Sigmoid colon (tissue), 7 donors: ENCODE data around the gene GPX3. TPM values are rescaled to one million over a fixed set of nuclear protein-coding genes. Genes with fewer than 3 reads are reported as not detected.
A peak's percentile ranks its signal among the peaks of the same experiment; 100 is the strongest.

Source experiments
- DNase-seq: peaks from one replicate; pipeline ENCODE4 v3.0.0-alpha.2; 2019
- H3K27ac ChIP-seq, 4 donors: fragments of 200-600 bp; sonication (generic); one replicate each; pipeline ENCODE4 v1.5.1; 2016 to 2019; ENCODE audit warnings: mild to moderate bottlenecking in 1 of 4
- H3K27me3 ChIP-seq, 3 donors: fragments of 200-600 bp; sonication (generic); one replicate each; pipeline ENCODE4 v1.5.1; 2019; ENCODE audit warnings: mild to moderate bottlenecking in 1 of 3
- H3K36me3 ChIP-seq, 4 donors: fragments of 200-600 bp; sonication (generic); one replicate each; pipeline ENCODE4 v1.5.1; 2016 to 2019
- H3K4me1 ChIP-seq, 4 donors: fragments of 200-600 bp; sonication (generic); one replicate each; pipeline ENCODE4 v1.5.1; 2017 to 2019
- H3K4me3 ChIP-seq, 4 donors: fragments of 200-600 bp; sonication (generic); one replicate each; pipeline ENCODE4 v1.5.1; 2017 to 2019; ENCODE audit warnings: mild to moderate bottlenecking in 2 of 4, moderate library complexity in 1 of 4
- H3K9me3 ChIP-seq, 4 donors: fragments of 200-600 bp in 3 of 4; sonication (generic) in 3 of 4; one replicate each; pipeline versions ENCODE4 v1.5.1 to v1.6.1; 2013 to 2019
- EP300 ChIP-seq, 4 donors: sonication (generic); formaldehyde crosslinking; IDR thresholded peaks; one replicate each; pipeline ENCODE4 v1.6.1; 2017; ENCODE audit warnings: antibody characterized with exemption in 4 of 4
- POLR2A ChIP-seq, 2 donors: fragments of 450-650 bp; IDR thresholded peaks; one replicate each; pipeline ENCODE4 v1.6.1; 2016; ENCODE audit warnings: antibody characterized with exemption in 2 of 2, mild to moderate bottlenecking in 2 of 2, moderate library complexity in 2 of 2
- POLR2AphosphoS5 ChIP-seq, 4 donors: sonication (generic); formaldehyde crosslinking; IDR thresholded peaks; one replicate each; pipeline ENCODE4 v1.6.1; 2017; ENCODE audit warnings: antibody characterized with exemption in 4 of 4
- WGBS, 2 donors: extraction: QIAGEN DNeasy Blood & Tissue Kit; methylation state at CpG; one replicate each; pipeline ENCODE4 v1.1.7; 2013; 5-methylcytosine and 5-hydroxymethylcytosine counted together
- intact Hi-C: fragments of 100-400 bp; cut with DNase I; formaldehyde crosslinking; loops from one replicate; pipeline ENCODE4 v1.15.1; 2023
- polyA plus RNA-seq, 3 donors: library from polyadenylated mRNA; stranded (reverse); fragments of 200-250 nt; gene quantifications; one replicate each; pipeline ENCODE4 v1.2.3, GENCODE V29; 2013
- total RNA-seq, 4 donors: library from RNA; depleted of rRNA; stranded (reverse); fragments of >200 nt; gene quantifications; one replicate each; pipeline ENCODE4 v1.1.0, GENCODE V29; 2016
- TF ChIP-seq, protein P1 (sequence below), 4 experiments: fragments of 450-650 bp in 3 of 4; fragments of 200-600 bp in 1 of 4; IDR thresholded peaks; one replicate each; pipeline ENCODE4 v1.5.1; 2016 to 2019; ENCODE audit warnings: antibody characterized with exemption in 4 of 4, mild to moderate bottlenecking in 3 of 4, moderate library complexity in 2 of 4
- donor health status: healthy with polysubstance abuse.
- donor health status: Bipolar disorder and iron deficiency.
- donor health status: healthy.

Gene GPX3
- total and polyA plus RNA-seq, 7 donors, result 85.1 to 2,079 (median 805) TPM

DNA sequence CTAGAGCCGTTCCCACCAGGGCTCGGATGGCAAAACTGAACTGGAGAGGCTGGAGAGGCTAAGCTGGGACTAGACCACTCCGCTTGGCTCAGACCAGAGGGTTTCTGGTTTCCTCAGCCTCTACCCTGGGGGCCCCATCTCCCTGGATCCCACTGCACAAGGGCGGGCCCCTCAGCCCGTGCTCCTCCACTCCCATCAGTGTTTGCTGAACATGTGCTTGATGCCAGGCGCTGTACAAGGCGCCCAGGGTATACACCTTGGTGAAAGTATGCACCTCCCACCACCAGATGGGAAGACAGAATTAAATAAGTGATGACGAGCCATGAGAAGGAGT is 18.0 kb downstream of the GPX3 start:
- intact Hi-C loops, result no loop called here
- TF ChIP-seq POLR2A (IDR thresholded peaks at IDR 0.05), result no peak
- TF ChIP-seq POLR2AphosphoS5 (IDR thresholded peaks at IDR 0.05), result no peak
- TF ChIP-seq, protein P1, sequence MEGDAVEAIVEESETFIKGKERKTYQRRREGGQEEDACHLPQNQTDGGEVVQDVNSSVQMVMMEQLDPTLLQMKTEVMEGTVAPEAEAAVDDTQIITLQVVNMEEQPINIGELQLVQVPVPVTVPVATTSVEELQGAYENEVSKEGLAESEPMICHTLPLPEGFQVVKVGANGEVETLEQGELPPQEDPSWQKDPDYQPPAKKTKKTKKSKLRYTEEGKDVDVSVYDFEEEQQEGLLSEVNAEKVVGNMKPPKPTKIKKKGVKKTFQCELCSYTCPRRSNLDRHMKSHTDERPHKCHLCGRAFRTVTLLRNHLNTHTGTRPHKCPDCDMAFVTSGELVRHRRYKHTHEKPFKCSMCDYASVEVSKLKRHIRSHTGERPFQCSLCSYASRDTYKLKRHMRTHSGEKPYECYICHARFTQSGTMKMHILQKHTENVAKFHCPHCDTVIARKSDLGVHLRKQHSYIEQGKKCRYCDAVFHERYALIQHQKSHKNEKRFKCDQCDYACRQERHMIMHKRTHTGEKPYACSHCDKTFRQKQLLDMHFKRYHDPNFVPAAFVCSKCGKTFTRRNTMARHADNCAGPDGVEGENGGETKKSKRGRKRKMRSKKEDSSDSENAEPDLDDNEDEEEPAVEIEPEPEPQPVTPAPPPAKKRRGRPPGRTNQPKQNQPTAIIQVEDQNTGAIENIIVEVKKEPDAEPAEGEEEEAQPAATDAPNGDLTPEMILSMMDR (IDR thresholded peaks at IDR 0.05), result no peak
- no peak for TF ChIP-seq EP300 (IDR thresholded peaks at IDR 0.05)
- H3K27me3 ChIP-seq, result no peaks in the 10 kb centered on the region
- 83 to 89% methylated on average over 8 of the region's 8 CpGs for WGBS, 2 donors
- H3K4me1 ChIP-seq, result peaks cover 0 to 28% (median 22%) of the 10 kb centered on the region in 4 donors
- no peaks in the 10 kb centered on the region for H3K9me3 ChIP-seq
- H3K27ac ChIP-seq, result peak overlapping the region; percentile 60 to 79 (median 72)
- DNase-seq, result no peak
- peaks cover 34 to 88% (median 56%) of the 10 kb centered on the region in 4 donors for H3K36me3 ChIP-seq
- H3K4me3 ChIP-seq, result no peak overlapping the region

DNA sequence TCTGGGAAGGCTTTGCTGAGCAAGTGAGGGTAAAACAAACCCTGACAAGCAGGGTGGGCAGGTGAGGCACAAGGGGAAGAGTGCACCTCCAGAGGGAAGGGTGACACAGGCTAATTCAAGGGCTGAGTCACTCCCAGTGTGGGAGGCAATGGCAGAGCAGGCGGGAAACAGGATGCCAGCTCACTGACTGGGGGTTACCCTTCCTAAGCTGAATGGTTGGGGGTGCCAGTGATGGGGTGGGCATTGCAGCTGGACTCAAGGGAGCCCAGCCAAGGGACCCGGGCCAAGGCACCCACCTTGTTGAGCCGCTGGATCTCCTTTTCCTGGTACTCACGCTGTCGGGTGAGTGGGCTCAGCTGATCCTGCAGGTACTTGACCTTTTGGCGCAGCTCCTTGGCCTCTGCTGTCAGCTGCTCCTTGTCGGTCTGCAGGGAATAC is 18.4 kb downstream of the GPX3 start:
- H3K4me3 ChIP-seq, result no peak overlapping the region
- TF ChIP-seq, protein P1 (IDR thresholded peaks at IDR 0.05), result no peak
- TF ChIP-seq POLR2A (IDR thresholded peaks at IDR 0.05) (no peak), EP300 (IDR thresholded peaks at IDR 0.05) (no peak), POLR2AphosphoS5 (IDR thresholded peaks at IDR 0.05) (no peak)
- H3K4me1 ChIP-seq, result peaks cover 0 to 28% (median 22%) of the 10 kb centered on the region in 4 donors
- 86 to 89% methylated on average over 7 of the region's 7 CpGs for WGBS, 2 donors
- H3K27ac ChIP-seq, result peak overlapping the region; percentile 60 to 79 (median 72)
- no peaks in the 10 kb centered on the region for H3K9me3 ChIP-seq
- peaks cover 32 to 88% (median 52%) of the 10 kb centered on the region in 4 donors for H3K36me3 ChIP-seq
- intact Hi-C loops, result no loop called here
- DNase-seq, result no peak
- H3K27me3 ChIP-seq, result no peaks in the 10 kb centered on the region

DNA sequence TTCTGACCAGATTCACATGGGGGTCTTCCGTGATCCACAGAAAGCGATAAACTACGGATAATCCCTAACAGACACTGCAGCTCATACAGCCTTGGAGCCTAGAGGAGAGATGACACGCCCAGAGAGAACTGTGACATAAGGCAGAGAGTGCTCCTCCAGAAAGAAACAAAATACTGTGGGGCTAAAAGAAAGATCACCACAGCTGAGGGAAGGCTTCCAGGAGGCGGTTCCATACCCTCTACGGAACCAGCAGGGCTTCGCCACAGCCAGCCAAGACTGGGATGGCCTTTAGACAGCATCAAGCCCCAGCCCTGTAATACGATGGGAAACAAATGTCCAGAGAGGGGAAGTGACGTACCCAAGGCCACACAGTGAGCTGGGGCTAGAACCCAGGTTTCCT is 19.3 kb downstream of the GPX3 start:
- intact Hi-C loops, result no loop called here
- peak overlapping the region in 3 of 4 donors; percentile 68 to 79 (median 77) for H3K27ac ChIP-seq
- TF ChIP-seq POLR2A (IDR thresholded peaks at IDR 0.05), result no peak
- no peak for TF ChIP-seq POLR2AphosphoS5 (IDR thresholded peaks at IDR 0.05)
- TF ChIP-seq, protein P1 (IDR thresholded peaks at IDR 0.05), result no peak
- no peak for TF ChIP-seq EP300 (IDR thresholded peaks at IDR 0.05)
- peaks cover 0 to 28% (median 22%) of the 10 kb centered on the region in 4 donors for H3K4me1 ChIP-seq
- H3K27me3 ChIP-seq, result no peaks in the 10 kb centered on the region
- no peak for DNase-seq
- no peak overlapping the region for H3K4me3 ChIP-seq
- 89 to 93% methylated on average over 9 of the region's 9 CpGs for WGBS, 2 donors
- H3K9me3 ChIP-seq, result no peaks in the 10 kb centered on the region
- H3K36me3 ChIP-seq, result peaks cover 31 to 88% (median 44%) of the 10 kb centered on the region in 4 donors

DNA sequence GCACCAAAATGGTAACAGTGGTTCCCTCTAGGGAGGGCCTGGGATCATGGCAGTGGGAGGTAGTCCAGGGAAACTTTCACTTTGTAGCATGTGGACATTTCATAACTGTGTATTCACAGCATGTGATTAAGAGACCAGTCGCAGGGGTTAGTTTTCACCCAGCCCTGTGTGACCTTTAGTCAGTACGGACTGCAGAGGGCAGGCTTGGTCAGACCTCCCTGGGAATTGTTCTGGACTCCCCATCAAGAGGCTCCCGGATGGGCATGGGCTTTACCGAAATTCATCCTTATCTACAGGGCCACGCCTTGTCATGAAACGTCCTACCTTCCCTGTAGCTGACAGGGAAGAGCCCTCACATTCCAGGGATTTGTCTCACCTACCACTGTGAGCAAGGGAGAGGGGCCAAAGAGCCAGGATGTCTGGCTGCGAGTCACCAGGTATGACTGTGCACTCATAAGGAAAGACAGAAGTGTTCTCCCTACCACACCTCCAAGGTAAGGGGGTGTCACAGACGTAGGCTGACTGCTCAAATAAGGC is 19.9 kb downstream of the GPX3 start:
- WGBS, 2 donors, result 62 to 83% methylated on average over 8 of the region's 8 CpGs
- Histone ChIP-seq H3K27me3 (no peaks in the 10 kb centered on the region), H3K36me3 (peaks cover 25 to 88% (median 41%) of the 10 kb centered on the region in 4 donors), H3K9me3 (no peaks in the 10 kb centered on the region), H3K4me3 (no peak overlapping the region), H3K27ac (peak overlapping the region in 3 of 4 donors; percentile 36 to 79 (median 77)), H3K4me1 (peaks cover 0 to 28% (median 22%) of the 10 kb centered on the region in 4 donors)
- no peak for TF ChIP-seq EP300 (IDR thresholded peaks at IDR 0.05)
- TF ChIP-seq, protein P1 (IDR thresholded peaks at IDR 0.05), result no peak
- no peak for TF ChIP-seq POLR2AphosphoS5 (IDR thresholded peaks at IDR 0.05)
- intact Hi-C loops, result no loop called here
- no peak for DNase-seq
